ENCODE measurements around the gene LRRTM1. TPM values are rescaled to one million over a fixed set of nuclear protein-coding genes. Genes with fewer than 3 reads are reported as not detected.

The LRRTM1 gene
- polyA plus RNA-seq, 1 donor from 2014 or later: 0.61 TPM

- Histone ChIP-seq H3K79me2 (replicated peaks; ENCODE audit: insufficient read depth, low read length) (no peaks in the 10 kb centered on the region), H3K9ac (ENCODE audit: low read length) (no peak overlapping the region), H2AFZ (ENCODE audit: low read depth, low read length) (no peak overlapping the region), H3K9me2 (ENCODE audit: insufficient read depth, low read length) (no peaks in the 10 kb centered on the region), H3F3A (ENCODE audit: insufficient read depth, low read length, poor library complexity, severe bottlenecking) (no peaks in the 10 kb centered on the region), H4K20me1 (ENCODE audit: insufficient read depth) (no peaks in the 10 kb centered on the region), H3K4me3 (ENCODE audit: low read length) (no peak overlapping the region), H3K9me3 (ENCODE audit: low read length) (no peaks in the 10 kb centered on the region), H3K27me3 (ENCODE audit: insufficient read depth, low read depth, low read length) (no peaks in the 10 kb centered on the region), H3K36me3 (ENCODE audit: insufficient read depth, low read length) (no peaks in the 10 kb centered on the region), H3K4me2 (ENCODE audit: low read length) (no peak overlapping the region), H3K27ac (ENCODE audit: low read length) (no peak overlapping the region)
- TF ChIP-seq RAD21 (conservative IDR thresholded peaks at IDR 0.05): no peak
- TF ChIP-seq, protein P1, sequence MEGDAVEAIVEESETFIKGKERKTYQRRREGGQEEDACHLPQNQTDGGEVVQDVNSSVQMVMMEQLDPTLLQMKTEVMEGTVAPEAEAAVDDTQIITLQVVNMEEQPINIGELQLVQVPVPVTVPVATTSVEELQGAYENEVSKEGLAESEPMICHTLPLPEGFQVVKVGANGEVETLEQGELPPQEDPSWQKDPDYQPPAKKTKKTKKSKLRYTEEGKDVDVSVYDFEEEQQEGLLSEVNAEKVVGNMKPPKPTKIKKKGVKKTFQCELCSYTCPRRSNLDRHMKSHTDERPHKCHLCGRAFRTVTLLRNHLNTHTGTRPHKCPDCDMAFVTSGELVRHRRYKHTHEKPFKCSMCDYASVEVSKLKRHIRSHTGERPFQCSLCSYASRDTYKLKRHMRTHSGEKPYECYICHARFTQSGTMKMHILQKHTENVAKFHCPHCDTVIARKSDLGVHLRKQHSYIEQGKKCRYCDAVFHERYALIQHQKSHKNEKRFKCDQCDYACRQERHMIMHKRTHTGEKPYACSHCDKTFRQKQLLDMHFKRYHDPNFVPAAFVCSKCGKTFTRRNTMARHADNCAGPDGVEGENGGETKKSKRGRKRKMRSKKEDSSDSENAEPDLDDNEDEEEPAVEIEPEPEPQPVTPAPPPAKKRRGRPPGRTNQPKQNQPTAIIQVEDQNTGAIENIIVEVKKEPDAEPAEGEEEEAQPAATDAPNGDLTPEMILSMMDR (IDR thresholded peaks at IDR 0.05; ENCODE audit: poor library complexity, severe bottlenecking): no peak
- TF ChIP-seq, protein P2, sequence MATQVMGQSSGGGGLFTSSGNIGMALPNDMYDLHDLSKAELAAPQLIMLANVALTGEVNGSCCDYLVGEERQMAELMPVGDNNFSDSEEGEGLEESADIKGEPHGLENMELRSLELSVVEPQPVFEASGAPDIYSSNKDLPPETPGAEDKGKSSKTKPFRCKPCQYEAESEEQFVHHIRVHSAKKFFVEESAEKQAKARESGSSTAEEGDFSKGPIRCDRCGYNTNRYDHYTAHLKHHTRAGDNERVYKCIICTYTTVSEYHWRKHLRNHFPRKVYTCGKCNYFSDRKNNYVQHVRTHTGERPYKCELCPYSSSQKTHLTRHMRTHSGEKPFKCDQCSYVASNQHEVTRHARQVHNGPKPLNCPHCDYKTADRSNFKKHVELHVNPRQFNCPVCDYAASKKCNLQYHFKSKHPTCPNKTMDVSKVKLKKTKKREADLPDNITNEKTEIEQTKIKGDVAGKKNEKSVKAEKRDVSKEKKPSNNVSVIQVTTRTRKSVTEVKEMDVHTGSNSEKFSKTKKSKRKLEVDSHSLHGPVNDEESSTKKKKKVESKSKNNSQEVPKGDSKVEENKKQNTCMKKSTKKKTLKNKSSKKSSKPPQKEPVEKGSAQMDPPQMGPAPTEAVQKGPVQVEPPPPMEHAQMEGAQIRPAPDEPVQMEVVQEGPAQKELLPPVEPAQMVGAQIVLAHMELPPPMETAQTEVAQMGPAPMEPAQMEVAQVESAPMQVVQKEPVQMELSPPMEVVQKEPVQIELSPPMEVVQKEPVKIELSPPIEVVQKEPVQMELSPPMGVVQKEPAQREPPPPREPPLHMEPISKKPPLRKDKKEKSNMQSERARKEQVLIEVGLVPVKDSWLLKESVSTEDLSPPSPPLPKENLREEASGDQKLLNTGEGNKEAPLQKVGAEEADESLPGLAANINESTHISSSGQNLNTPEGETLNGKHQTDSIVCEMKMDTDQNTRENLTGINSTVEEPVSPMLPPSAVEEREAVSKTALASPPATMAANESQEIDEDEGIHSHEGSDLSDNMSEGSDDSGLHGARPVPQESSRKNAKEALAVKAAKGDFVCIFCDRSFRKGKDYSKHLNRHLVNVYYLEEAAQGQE (IDR thresholded peaks at IDR 0.05; ENCODE audit: borderline replicate concordance): no peak
- no peak for TF ChIP-seq POLR2AphosphoS5 (IDR thresholded peaks at IDR 0.05)
- TF ChIP-seq MXI1 (conservative IDR thresholded peaks at IDR 0.05; ENCODE audit: poor library complexity, severe bottlenecking): no peak
Observed at GRCh38 chr2:80330527-80331450, 26.2 kb upstream of the LRRTM1 start.

GRCh38 chr2:80329491-80329890 is 24.9 kb upstream of the LRRTM1 start:
- TF ChIP-seq, protein P2 (IDR thresholded peaks at IDR 0.05; ENCODE audit: borderline replicate concordance): no peak
- TF ChIP-seq, protein P1 (IDR thresholded peaks at IDR 0.05; ENCODE audit: poor library complexity, severe bottlenecking): no peak
- TF ChIP-seq POLR2AphosphoS5 (IDR thresholded peaks at IDR 0.05): no peak
- TF ChIP-seq EP300 (conservative IDR thresholded peaks at IDR 0.05; ENCODE audit: poor library complexity, severe bottlenecking): no peak
- no peak for TF ChIP-seq MXI1 (conservative IDR thresholded peaks at IDR 0.05; ENCODE audit: poor library complexity, severe bottlenecking)
- no peak for TF ChIP-seq TAF1 (IDR thresholded peaks at IDR 0.05; ENCODE audit: low read depth)
- no peak for TF ChIP-seq SMC3 (conservative IDR thresholded peaks at IDR 0.05; ENCODE audit: poor library complexity)
- no peak for TF ChIP-seq RAD21 (conservative IDR thresholded peaks at IDR 0.05)
- TF ChIP-seq EZH2 (IDR thresholded peaks at IDR 0.05; ENCODE audit: borderline replicate concordance, insufficient read depth, low read length, poor library complexity, severe bottlenecking): no peak
- Histone ChIP-seq H3K4me3 (ENCODE audit: low read length) (no peak overlapping the region), H3K27ac (ENCODE audit: low read length) (no peak overlapping the region)

More at GRCh38 chr2:80329491-80329890, 24.9 kb upstream of the LRRTM1 start:
- H3K36me3 ChIP-seq (ENCODE audit: insufficient read depth, low read length): no peaks in the 10 kb centered on the region
- H3K27me3 ChIP-seq (ENCODE audit: insufficient read depth, low read depth, low read length): no peaks in the 10 kb centered on the region
- H3K9me3 ChIP-seq (ENCODE audit: low read length): no peaks in the 10 kb centered on the region
- no peak overlapping the region for H3K4me2 ChIP-seq (ENCODE audit: low read length)
- H3K9me2 ChIP-seq (ENCODE audit: insufficient read depth, low read length): no peaks in the 10 kb centered on the region
- H2AFZ ChIP-seq (ENCODE audit: low read depth, low read length): no peak overlapping the region
- H3K9ac ChIP-seq (ENCODE audit: low read length): no peak overlapping the region
- H4K20me1 ChIP-seq (ENCODE audit: insufficient read depth): no peaks in the 10 kb centered on the region
- H3F3A ChIP-seq (ENCODE audit: insufficient read depth, low read length, poor library complexity, severe bottlenecking): no peaks in the 10 kb centered on the region
- no peaks in the 10 kb centered on the region for H3K79me2 ChIP-seq (replicated peaks; ENCODE audit: insufficient read depth, low read length)
